PC-3 (cell line): ENCODE measurements around the gene SLC35A2. TPM values are rescaled to one million over a fixed set of nuclear protein-coding genes. Genes with fewer than 3 reads are reported as not detected.

Experiments
- ATAC-seq: fragments of 200-7000 bp; cut with Tn5 transposase; 2 replicates; pipeline ENCODE4 v1.9.1; 2020; ENCODE audit warnings: mild to moderate bottlenecking, moderate library complexity
- BruUV-seq: library from RNA; stranded (reverse); fragments of 400-500 nt; replicated peaks from 2 replicates; lab custom pipeline; 2021; lab: Mats Ljungman, UMichigan
- CTCF ChIA-PET: fragments of 300-600 bp; sonication (Branson Sonifier 250); formaldehyde crosslinking; loops from one replicate; lab custom pipeline; 2022; ENCODE audit warnings: antibody characterized with exemption; lab: Charles Lee
- POLR2A ChIA-PET: fragments of 300-600 bp; sonication (Branson Sonifier 250); formaldehyde crosslinking; loops from one replicate; lab custom pipeline; 2022; ENCODE audit warnings: antibody characterized with exemption; ENCODE audit not compliant: unreplicated experiment; lab: Charles Lee
- DNase-seq: peaks from one replicate; pipeline ENCODE4 v3.0.0-alpha.2; 2015
- H2AFZ ChIP-seq: fragments of 300-600 bp; sonication (generic); 2 replicates; pipeline ENCODE4 v1.6.0; 2016; ENCODE audit warnings: antibody characterized with exemption, low read length
- H3F3A ChIP-seq: fragments of 300-600 bp; sonication (generic); one replicate; pipeline ENCODE4 v1.6.0; 2017; ENCODE audit warnings: antibody characterized with exemption, low read length, control low read depth, mild to moderate bottlenecking; ENCODE audit not compliant: unreplicated experiment
- H3K27ac ChIP-seq: fragments of 300-600 bp; sonication (generic); 2 replicates; pipeline ENCODE4 v1.5.1; 2016; ENCODE audit warnings: mild to moderate bottlenecking, low read length
- H3K27me3 ChIP-seq: fragments of 300-600 bp; sonication (generic); 2 replicates; pipeline ENCODE4 v1.6.1; 2016; ENCODE audit warnings: low read length, mixed read lengths
- H3K36me3 ChIP-seq: fragments of 300-600 bp; sonication (generic); 2 replicates; pipeline ENCODE4 v1.6.1; 2016; ENCODE audit warnings: low read depth, mixed run types, low read length, mixed read lengths
- H3K4me1 ChIP-seq: fragments of 300-600 bp; sonication (generic); 2 replicates; pipeline ENCODE4 v1.5.1; 2016; ENCODE audit warnings: low read length; ENCODE audit not compliant: insufficient read depth
- H3K4me2 ChIP-seq: fragments of 300-600 bp; sonication (generic); 2 replicates; pipeline ENCODE4 v1.6.0; 2016; ENCODE audit warnings: low read length
- H3K4me3 ChIP-seq: fragments of 300-600 bp; sonication (generic); 2 replicates; pipeline ENCODE4 v1.5.1; 2016; ENCODE audit warnings: mild to moderate bottlenecking, low read length, mixed read lengths
- H3K79me2 ChIP-seq: fragments of 300-600 bp; sonication (generic); 2 replicates; pipeline ENCODE4 v1.6.1; 2017; ENCODE audit warnings: low read length, mixed read lengths
- H3K9ac ChIP-seq: fragments of 300-600 bp; sonication (generic); 2 replicates; pipeline ENCODE4 v1.6.0; 2016; ENCODE audit warnings: mild to moderate bottlenecking, low read length
- H3K9me2 ChIP-seq: fragments of 300-600 bp; sonication (generic); replicated peaks from 2 replicates; pipeline ENCODE4 v1.6.1; 2016; ENCODE audit warnings: mixed run types, low read length, mixed read lengths
- H3K9me3 ChIP-seq: fragments of 300-600 bp; sonication (generic); 2 replicates; pipeline ENCODE4 v1.6.1; 2016; ENCODE audit warnings: low read length, mixed read lengths
- H4K20me1 ChIP-seq: fragments of 300-600 bp; sonication (generic); 2 replicates; pipeline ENCODE4 v1.6.1; 2016; ENCODE audit warnings: low read length, mixed read lengths
- EZH2 ChIP-seq: fragments of 300-600 bp; sonication (generic); IDR thresholded peaks from one replicate; pipeline ENCODE4 v1.6.1; 2017; ENCODE audit warnings: antibody characterized with exemption, mild to moderate bottlenecking, low read length; ENCODE audit not compliant: unreplicated experiment
- EZH2phosphoT487 ChIP-seq: fragments of 300-600 bp; sonication (generic); IDR thresholded peaks from 2 replicates; pipeline ENCODE4 v1.6.1; 2018; ENCODE audit warnings: mild to moderate bottlenecking, antibody characterized with exemption, low read length, borderline replicate concordance
- intact Hi-C: fragments of 100-400 bp; cut with micrococcal nuclease; formaldehyde crosslinking; loops from 2 replicates; pipeline ENCODE4 v1.9.0; 2023
- total RNA-seq: library from RNA; depleted of rRNA; stranded (reverse); fragments of >200 nt; gene quantifications from 2 replicates; pipeline ENCODE4 v1.2.3, GENCODE V29; 2014
- TF ChIP-seq, protein P1 (sequence below): fragments of 300-600 bp; sonication (generic); conservative IDR thresholded peaks from 2 replicates; pipeline ENCODE4 v1.5.1; 2017; ENCODE audit warnings: antibody characterized with exemption, low read depth, mild to moderate bottlenecking, low read length

Gene SLC35A2
- total RNA-seq, 1 experiment from 2014 or later = 46.8 TPM

DNA sequence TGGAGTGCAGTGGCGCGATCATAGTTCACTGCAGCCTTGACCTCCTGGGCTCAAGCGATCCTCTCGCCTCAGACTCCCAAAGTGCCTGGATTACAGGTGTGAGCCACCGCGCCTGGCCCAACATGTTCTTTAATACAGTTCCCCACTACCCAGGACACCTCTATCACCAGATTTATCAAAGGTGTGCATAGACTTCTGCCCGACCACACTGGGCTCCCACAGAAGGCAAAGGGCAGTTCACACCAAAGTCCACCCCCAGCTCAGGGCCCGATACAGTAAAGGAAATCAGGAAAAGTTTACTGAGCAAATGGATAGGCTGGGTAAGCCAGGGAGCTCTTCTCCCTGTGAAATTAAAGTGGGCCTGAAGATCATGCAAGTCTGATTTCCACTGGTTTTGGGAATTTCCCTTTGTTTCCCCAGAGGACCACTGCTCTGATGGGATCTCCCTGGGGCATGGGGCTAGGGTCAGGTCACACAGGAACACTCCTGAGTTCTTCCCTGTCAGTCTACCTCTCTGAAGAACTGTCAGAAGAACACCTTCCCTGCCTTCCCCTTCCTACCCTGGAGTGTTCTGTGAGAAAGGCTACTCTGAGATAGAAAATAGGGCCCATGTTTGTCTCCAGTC is 25.1 kb upstream of the SLC35A2 start:
- Histone ChIP-seq H3K9ac (no peak overlapping the region), H3K36me3 (peaks cover 25% of the 10 kb centered on the region), H3K27me3 (no peaks in the 10 kb centered on the region), H3K4me3 (no peak overlapping the region), H3K9me3 (no peaks in the 10 kb centered on the region), H3K4me2 (no peak overlapping the region), H3K27ac (no peak overlapping the region), H3F3A (no peaks in the 10 kb centered on the region), H3K4me1 (no peaks in the 10 kb centered on the region), H3K79me2 (no peaks in the 10 kb centered on the region; the same call in 1 of the 2 replicates), H2AFZ (no peak overlapping the region), H4K20me1 (no peaks in the 10 kb centered on the region), H3K9me2 (no peaks in the 10 kb centered on the region)
- DNase-seq (no peak), ATAC-seq (no peak)
- CTCF ChIA-PET = no interaction called here
- intact Hi-C loops = no loop called here
- TF ChIP-seq EZH2 = no peak
- TF ChIP-seq EZH2phosphoT487 = no peak
- TF ChIP-seq, protein P1, sequence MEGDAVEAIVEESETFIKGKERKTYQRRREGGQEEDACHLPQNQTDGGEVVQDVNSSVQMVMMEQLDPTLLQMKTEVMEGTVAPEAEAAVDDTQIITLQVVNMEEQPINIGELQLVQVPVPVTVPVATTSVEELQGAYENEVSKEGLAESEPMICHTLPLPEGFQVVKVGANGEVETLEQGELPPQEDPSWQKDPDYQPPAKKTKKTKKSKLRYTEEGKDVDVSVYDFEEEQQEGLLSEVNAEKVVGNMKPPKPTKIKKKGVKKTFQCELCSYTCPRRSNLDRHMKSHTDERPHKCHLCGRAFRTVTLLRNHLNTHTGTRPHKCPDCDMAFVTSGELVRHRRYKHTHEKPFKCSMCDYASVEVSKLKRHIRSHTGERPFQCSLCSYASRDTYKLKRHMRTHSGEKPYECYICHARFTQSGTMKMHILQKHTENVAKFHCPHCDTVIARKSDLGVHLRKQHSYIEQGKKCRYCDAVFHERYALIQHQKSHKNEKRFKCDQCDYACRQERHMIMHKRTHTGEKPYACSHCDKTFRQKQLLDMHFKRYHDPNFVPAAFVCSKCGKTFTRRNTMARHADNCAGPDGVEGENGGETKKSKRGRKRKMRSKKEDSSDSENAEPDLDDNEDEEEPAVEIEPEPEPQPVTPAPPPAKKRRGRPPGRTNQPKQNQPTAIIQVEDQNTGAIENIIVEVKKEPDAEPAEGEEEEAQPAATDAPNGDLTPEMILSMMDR = no peak
- no TSS peak for BruUV-seq
- POLR2A ChIA-PET = no interaction called here

DNA sequence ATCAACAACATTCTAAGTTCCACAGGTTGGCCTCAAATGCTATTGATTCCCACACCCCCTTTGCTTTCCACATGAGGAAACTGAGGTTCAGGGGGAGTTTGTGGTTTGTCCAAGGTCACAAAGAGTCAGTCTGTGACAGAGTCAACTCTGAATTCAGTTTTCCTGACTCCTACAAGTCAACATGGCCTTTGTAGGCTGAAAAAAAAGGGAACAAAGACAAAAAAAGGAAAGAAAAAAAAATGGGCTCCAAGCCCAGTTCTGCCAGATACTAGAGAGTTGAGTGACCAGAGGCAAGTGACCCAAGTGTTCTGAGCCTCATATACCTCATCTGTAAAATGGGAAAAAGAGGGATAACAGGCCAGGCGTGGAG is 23.8 kb upstream of the SLC35A2 start:
- H3K27ac ChIP-seq = no peak overlapping the region
- H3K4me3 ChIP-seq = no peak overlapping the region
- H3K9me2 ChIP-seq = no peaks in the 10 kb centered on the region
- POLR2A ChIA-PET = no interaction called here
- intact Hi-C loops = no loop called here
- H2AFZ ChIP-seq = no peak overlapping the region
- H3K4me2 ChIP-seq = no peak overlapping the region
- H3F3A ChIP-seq = no peaks in the 10 kb centered on the region
- no peaks in the 10 kb centered on the region for H4K20me1 ChIP-seq
- DNase-seq = no peak
- H3K27me3 ChIP-seq = no peaks in the 10 kb centered on the region
- ATAC-seq = no peak
- CTCF ChIA-PET = no interaction called here
- H3K4me1 ChIP-seq = no peaks in the 10 kb centered on the region
- peaks cover 25% of the 10 kb centered on the region for H3K36me3 ChIP-seq
- no peaks in the 10 kb centered on the region; the same call in 1 of the 2 replicates for H3K79me2 ChIP-seq
- TF ChIP-seq EZH2 (no peak), EZH2phosphoT487 (no peak)
- TF ChIP-seq, protein P1 = no peak
- H3K9me3 ChIP-seq = no peaks in the 10 kb centered on the region
- H3K9ac ChIP-seq = no peak overlapping the region
- BruUV-seq = no TSS peak

DNA sequence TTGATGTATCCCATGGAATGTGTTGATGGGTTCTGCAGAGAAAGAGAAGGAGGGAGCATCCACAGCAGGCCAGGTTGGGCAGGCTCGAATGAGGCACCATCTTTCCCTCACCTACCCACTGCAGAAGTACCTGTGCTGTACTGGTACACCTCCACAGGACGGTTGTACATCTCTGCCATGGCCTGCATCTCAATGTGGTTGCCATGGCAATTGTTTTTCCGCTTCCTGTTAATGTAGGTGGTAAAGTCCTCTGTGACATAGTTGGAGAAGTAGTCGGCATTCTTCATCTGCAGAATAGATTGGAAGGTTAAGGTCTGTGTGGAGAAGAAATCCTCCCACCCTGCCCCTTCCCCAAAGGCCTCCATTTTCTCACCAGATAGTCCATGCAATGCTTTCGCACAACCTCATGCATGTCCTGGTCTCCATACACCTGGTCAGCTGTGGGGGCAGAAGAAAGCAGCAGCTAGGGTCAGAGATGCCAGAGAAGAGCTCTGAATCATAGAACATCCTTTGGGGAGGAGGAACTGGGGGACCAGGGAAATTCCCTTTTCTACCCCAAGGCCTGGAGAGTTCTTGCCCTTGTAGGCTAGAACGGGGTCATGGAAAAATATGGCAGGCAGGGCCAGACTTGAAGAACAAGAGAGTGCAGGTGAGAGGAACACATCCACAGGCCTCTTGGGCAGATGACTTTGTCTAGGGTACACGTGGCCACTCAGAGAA is 23.3 kb upstream of the SLC35A2 start:
- BruUV-seq = no TSS peak
- Histone ChIP-seq H3K9me2 (no peaks in the 10 kb centered on the region), H3K79me2 (no peaks in the 10 kb centered on the region; the same call in 1 of the 2 replicates), H3K9me3 (no peaks in the 10 kb centered on the region), H3K4me3 (no peak overlapping the region), H4K20me1 (no peaks in the 10 kb centered on the region), H3K27me3 (no peaks in the 10 kb centered on the region), H3K4me1 (no peaks in the 10 kb centered on the region), H3K9ac (no peak overlapping the region), H3K4me2 (no peak overlapping the region), H3K36me3 (peaks cover 25% of the 10 kb centered on the region), H2AFZ (no peak overlapping the region), H3F3A (no peaks in the 10 kb centered on the region), H3K27ac (no peak overlapping the region)
- intact Hi-C loops = no loop called here
- ATAC-seq (no peak), DNase-seq (no peak)
- TF ChIP-seq, protein P1 = no peak
- TF ChIP-seq EZH2phosphoT487 = no peak
- TF ChIP-seq EZH2 = no peak
- CTCF ChIA-PET = no interaction called here
- POLR2A ChIA-PET = no interaction called here
